HG02610 (cell line): ENCODE measurements around the gene RNH1.

Source experiments
- ATAC-seq: cut with Tn5 transposase; IDR thresholded peaks from one replicate; pipeline ENCODE4 v1.9.1; 2021; ENCODE audit warnings: mild to moderate bottlenecking, moderate library complexity; ENCODE audit not compliant: unreplicated experiment

The RNH1 gene

GRCh38 chr11:537622-538430 is 30.8 kb upstream of the RNH1 start:
- ATAC-seq = no peak

- ATAC-seq = peak; percentile 46
These were observed 30.0 kb upstream of the RNH1 start, which contains the start of gene LRRC56 for GRCh38 chr11:536841-537621. TSS of gene LRRC56 (plus strand) at chr11:537527. CDS start at chr11:540685, 3,158 bp downstream.

DNA sequence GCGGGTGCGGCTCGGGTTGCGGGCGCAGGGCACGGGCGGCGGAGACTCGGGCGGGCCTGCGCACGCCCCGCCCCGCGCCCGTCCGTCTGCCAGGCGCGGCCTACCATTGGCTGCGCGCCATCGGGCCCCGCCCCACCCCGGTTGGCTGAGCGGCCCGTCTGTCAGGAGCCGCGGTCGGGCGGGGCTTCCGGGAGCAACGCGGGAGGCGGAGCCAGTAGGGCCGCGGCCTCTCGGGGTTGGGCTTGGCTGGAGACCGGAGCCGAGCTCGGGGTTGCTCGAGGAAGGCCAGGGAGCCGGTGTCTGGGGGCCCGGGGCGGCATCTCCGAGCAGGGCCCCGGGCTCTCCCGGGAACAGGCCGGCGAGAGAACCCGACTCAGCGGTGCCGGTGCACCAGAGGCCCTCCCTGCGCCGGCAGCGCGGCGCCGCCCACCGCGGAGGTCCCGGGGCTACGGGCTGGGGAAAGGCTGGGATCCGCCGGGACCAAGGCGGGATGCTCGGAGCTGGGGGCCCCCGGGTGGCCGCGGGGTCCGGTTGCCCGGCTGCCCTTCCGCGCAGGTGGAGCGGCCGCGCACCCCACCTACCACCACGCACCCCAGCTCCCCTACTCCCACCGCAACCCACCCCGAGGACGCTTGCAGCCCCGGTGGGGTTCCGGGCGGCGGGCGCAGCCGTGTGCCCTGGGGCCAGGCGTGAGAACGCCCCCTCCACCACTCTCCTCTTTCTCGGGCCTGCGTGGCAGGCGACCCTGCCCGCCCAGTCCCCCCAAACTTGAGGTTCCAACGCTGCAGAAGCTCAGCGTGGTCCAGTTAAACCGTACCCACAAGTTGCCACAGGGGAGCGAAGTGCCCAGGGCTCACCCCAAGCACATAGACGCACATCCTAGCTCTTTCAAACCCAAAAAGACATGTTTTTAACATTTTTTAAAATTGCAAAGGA is 28.7 kb upstream of the RNH1 start, which contains the start of gene HRAS:
HRAS (minus strand) TSS at position 58 of the 936 bp plus-strand sequence.
- peak; percentile 71 for ATAC-seq

- peak; percentile 8 for ATAC-seq
These were observed 28.1 kb upstream of the RNH1 start for GRCh38 chr11:535210-535518.

GRCh38 chr11:534396-535209 is 27.6 kb upstream of the RNH1 start:
- peak; percentile 0 for ATAC-seq

- ATAC-seq = no peak
These were observed 26.7 kb upstream of the RNH1 start for GRCh38 chr11:533586-534395.

DNA sequence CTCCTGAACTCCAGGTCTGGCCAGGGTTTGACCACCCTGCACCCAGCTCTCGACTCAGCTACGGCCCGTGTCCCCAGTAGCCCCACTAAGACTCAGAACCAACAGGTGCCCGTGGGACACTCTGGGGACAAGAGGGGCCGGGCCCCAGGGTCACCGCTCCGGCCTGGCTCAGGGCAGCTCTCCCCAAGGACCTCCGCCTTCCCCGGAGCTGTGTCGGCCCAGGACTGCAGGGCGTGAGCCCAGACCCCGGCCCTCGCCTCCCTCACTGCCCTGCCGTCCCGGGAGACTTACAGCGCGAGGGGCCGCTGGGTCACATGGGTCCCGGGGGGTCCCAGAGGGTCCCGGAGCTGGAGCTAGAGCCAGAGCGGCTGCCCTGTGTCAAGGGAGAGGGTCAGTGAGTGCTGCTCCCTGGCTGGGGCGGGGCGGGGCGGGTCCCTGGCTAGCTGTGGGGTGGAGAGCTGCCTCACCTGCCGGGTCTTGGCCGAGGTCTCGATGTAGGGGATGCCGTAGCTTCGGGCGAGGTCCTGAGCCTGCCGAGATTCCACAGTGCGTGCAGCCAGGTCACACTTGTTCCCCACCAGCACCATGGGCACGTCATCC is 26.0 kb upstream of the RNH1 start:
- ATAC-seq = no peak

- ATAC-seq = no peak
These were observed 25.5 kb upstream of the RNH1 start for GRCh38 chr11:532527-532985.

- no peak for ATAC-seq
These were observed 25.0 kb upstream of the RNH1 start for GRCh38 chr11:531919-532526.

DNA sequence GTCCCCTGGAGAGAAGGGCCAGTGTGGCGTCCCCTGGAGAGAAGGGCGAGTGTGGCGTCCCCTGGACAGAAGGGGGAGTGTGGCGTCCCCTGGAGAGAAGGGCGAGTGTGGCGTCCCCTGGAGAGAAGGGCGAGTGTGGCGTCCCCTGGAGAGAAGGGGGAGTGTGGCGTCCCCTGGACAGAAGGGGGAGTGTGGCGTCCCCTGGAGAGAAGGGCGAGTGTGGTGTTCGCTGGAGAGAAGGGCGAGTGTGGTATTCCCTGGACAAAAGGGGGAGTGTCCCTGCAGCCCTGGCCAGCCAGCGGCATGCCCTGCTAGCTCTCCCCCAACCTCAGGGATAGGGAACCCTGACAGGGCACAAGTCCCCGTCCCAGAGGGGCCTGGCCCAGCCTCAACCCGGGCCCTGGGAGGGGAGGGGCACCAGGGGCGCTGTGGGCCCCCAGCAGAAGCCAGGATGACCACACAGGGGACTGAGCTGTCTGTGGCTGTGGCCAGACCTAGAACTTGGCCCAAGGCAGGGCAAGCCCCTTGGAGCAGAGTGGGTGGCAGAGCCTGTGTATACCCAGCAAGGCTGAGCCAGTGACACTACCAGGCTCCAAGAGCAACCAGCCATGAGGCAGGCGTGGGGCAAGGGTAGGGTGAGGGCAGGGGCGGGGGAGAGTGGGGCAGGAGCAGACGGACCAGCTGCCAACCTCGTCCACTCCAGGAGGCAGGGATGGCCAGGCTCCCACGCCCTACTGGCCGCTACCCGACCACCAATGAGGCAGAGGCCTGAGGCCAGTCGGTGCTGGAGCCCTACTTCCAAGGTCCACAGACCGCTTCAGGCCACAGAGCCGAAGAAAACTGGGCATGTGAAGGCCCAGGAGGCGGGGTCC is 24.2 kb upstream of the RNH1 start:
- ATAC-seq = no peak

GRCh38 chr11:529728-530411 is 22.8 kb upstream of the RNH1 start:
- no peak for ATAC-seq

DNA sequence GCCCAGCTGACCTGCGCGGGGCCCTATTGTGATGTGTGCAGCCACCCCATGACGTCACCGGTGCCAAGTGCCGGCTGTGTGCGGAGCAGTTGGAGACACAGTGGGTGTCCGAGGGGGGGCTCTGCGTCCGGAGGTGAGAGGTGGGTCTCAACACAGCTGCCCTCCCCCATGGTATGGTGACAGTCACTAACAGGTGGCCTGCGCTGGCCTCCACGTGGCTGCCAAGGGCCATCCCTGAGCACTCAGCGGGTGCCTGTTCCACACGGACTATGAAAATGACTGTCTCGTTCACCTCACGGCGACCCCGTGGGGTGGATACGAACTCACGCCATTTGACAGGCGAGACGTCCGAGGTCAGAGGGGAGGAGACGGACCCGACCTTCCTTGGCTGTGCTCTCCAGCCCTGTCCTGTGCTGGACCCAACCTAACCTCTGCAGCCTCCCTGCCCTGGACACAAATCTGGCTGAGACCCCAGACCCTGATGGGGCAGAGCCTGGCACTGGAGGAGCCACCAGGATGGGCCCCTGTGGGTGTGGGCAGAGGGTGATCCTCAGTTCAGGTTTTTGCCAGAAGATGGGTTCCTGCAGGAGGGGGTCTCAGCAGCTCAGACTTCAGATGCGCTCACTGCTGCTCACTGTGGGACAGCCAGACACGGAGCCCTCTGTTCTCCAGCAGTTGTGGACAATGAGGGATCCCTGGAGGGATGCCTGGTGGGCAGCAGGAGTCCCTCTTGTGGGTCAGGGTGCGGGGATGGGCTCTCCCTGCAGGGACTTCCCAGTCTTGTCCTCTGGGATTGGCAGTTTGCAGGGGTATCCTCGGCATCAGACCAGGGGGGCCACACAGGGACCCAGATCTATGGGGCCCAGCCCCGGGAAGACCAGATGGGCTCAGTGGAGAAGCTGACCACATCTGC is 22.0 kb upstream of the RNH1 start:
- ATAC-seq = no peak

- ATAC-seq = no peak
These were observed 21.2 kb upstream of the RNH1 start for GRCh38 chr11:528166-528814.

DNA sequence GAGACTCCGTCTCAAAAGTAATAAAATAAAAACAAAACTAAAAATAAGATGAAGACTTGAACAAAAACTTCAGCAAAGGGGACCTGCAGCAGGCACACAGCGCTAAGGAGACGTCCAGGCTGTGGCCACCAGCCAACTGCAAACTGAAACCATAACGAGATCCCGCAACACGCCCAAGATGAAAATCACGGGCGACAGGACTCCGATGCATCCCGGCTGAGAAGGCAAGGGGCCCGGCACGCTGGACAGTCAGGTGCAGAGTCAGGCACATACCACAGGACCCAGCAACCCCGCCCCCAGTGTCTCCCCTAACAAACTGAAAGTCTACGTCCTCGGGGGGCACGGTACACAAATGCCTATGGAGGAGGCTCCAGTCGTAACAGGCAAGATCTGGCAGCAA is 19.1 kb upstream of the RNH1 start:
- ATAC-seq = no peak

- ATAC-seq = no peak
These were observed 14.2 kb upstream of the RNH1 start for GRCh38 chr11:521177-521688.
